Mesothelial cell of epicardium (in vitro differentiated cells): ENCODE measurements around the gene DPP4. TPM values are rescaled to one million over a fixed set of nuclear protein-coding genes. Genes with fewer than 3 reads are reported as not detected.

Experiments
- DNase-seq, 2 experiments: peaks; one replicate each; pipeline ENCODE4 v3.0.0; 2021; ENCODE audit warnings: low spot score in 2 of 2; ENCODE audit not compliant: unreplicated experiment in 2 of 2
- H3K27ac Mint-ChIP-seq: 2 replicates; pipeline ENCODE4 v1.8.0; 2021; ENCODE audit warnings: mixed read lengths
- H3K27me3 Mint-ChIP-seq: 2 replicates; pipeline ENCODE4 v1.8.0; 2021; ENCODE audit warnings: low read depth, mixed read lengths
- H3K36me3 Mint-ChIP-seq: 2 replicates; pipeline ENCODE4 v1.8.0; 2021; ENCODE audit warnings: mixed read lengths
- H3K4me1 Mint-ChIP-seq: 2 replicates; pipeline ENCODE4 v1.8.0; 2021; ENCODE audit warnings: mixed read lengths
- H3K4me3 Mint-ChIP-seq: 2 replicates; pipeline ENCODE4 v1.8.0; 2021; ENCODE audit warnings: mild to moderate bottlenecking, moderate library complexity, mixed read lengths
- H3K9me3 Mint-ChIP-seq: 2 replicates; pipeline ENCODE4 v1.8.0; 2021; ENCODE audit warnings: mixed read lengths
- CTCF ChIP-seq: fragments of 200-600 bp; sonication (generic); IDR thresholded peaks from one replicate; pipeline ENCODE4 v1.5.0; 2021; ENCODE audit warnings: antibody characterized with exemption; ENCODE audit not compliant: unreplicated experiment
- total RNA-seq: library from RNA; stranded (reverse); gene quantifications from 3 replicates; pipeline ENCODE4 v1.2.1, GENCODE V29; 2021

DPP4 gene
- total RNA-seq, 1 donor from 2014 or later = 8.2 TPM

DNA sequence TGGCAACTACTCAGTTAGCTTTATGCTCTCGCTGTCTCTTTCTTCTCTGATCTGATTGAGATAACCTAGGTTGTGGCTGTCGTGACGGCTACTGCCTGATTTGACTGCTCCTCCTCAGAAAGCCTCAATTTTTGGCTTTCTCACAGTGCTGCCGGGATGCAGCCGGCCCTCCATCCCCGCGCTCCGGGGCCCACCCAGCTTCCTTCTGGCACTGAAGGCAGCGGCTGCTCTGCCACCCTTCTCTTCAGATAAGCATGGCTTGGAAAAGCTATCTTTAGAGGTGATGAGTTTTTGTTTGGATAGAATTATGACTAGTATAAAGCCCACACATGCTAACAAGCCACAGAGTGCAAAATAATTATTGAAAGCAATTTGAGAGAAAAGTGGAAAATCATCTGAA lies 102.5 kb downstream of the DPP4 start:
- H3K36me3 Mint-ChIP-seq = no peaks in the 10 kb centered on the region
- H3K4me1 Mint-ChIP-seq = no peaks in the 10 kb centered on the region

GRCh38 chr2:161969159-161969558 lies 104.9 kb downstream of the DPP4 start:
- H3K36me3 Mint-ChIP-seq = no peaks in the 10 kb centered on the region
- H3K4me1 Mint-ChIP-seq = no peaks in the 10 kb centered on the region
- no peaks in the 10 kb centered on the region for H3K9me3 Mint-ChIP-seq
- no peak overlapping the region for H3K4me3 Mint-ChIP-seq
- TF ChIP-seq CTCF = no peak
- H3K27me3 Mint-ChIP-seq = no peaks in the 10 kb centered on the region
- no peak overlapping the region for H3K27ac Mint-ChIP-seq
- no peak for DNase-seq

More for the DNA sequence above, 102.5 kb downstream of the DPP4 start:
- Mint-ChIP-seq H3K27me3 (no peaks in the 10 kb centered on the region), H3K27ac (no peak overlapping the region), H3K9me3 (no peaks in the 10 kb centered on the region), H3K4me3 (no peak overlapping the region)
- TF ChIP-seq CTCF = no peak
- no peak for DNase-seq

- Mint-ChIP-seq H3K4me3 (no peak overlapping the region), H3K36me3 (no peaks in the 10 kb centered on the region), H3K27ac (no peak overlapping the region), H3K9me3 (no peaks in the 10 kb centered on the region), H3K4me1 (no peaks in the 10 kb centered on the region), H3K27me3 (peaks cover 2% of the 10 kb centered on the region)
- no peak for TF ChIP-seq CTCF
- DNase-seq = no peak
These were observed 108.0 kb downstream of the DPP4 start for GRCh38 chr2:161965994-161966393.

- DNase-seq = no peak
- no peak overlapping the region for H3K27ac Mint-ChIP-seq
- no peak for TF ChIP-seq CTCF
- no peak overlapping the region for H3K4me3 Mint-ChIP-seq
- H3K27me3 Mint-ChIP-seq = peaks cover 4% of the 10 kb centered on the region
- H3K36me3 Mint-ChIP-seq = no peaks in the 10 kb centered on the region
- no peaks in the 10 kb centered on the region for H3K4me1 Mint-ChIP-seq
- H3K9me3 Mint-ChIP-seq = no peaks in the 10 kb centered on the region
These were observed 109.9 kb downstream of the DPP4 start for GRCh38 chr2:161964160-161964559.

- no peak for TF ChIP-seq CTCF
- Mint-ChIP-seq H3K27me3 (peaks cover 8% of the 10 kb centered on the region), H3K4me3 (no peak overlapping the region)
These were observed 111.9 kb downstream of the DPP4 start for GRCh38 chr2:161962160-161962559.

DNA sequence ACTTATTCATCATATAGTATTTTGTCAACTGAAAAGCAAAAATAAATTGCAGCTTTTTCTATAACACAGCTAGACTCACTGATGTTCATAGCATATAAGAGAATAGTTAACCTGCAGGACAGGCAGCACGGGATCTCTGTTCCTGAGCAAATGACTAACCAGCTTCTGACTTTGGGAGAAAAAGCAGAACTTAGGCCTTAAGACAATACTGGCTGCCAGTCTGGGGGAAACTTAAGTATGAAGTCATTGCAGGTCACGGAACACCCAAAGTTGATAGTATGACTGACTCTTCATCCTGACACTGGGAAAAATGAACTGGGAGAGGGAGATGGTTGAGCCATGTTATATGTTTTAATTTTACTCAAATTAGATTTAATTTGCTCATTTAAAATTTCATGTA lies 113.0 kb downstream of the DPP4 start:
- Mint-ChIP-seq H3K4me1 (no peaks in the 10 kb centered on the region), H3K36me3 (no peaks in the 10 kb centered on the region), H3K9me3 (no peaks in the 10 kb centered on the region), H3K4me3 (no peak overlapping the region), H3K27ac (no peak overlapping the region), H3K27me3 (peaks cover 15% of the 10 kb centered on the region)
- DNase-seq = no peak
- TF ChIP-seq CTCF = no peak

More at GRCh38 chr2:161962160-161962559, 111.9 kb downstream of the DPP4 start:
- H3K9me3 Mint-ChIP-seq = no peaks in the 10 kb centered on the region
- H3K27ac Mint-ChIP-seq = no peak overlapping the region
- H3K36me3 Mint-ChIP-seq = no peaks in the 10 kb centered on the region
- no peak for DNase-seq
- H3K4me1 Mint-ChIP-seq = no peaks in the 10 kb centered on the region
